Tibial artery (tissue), 4 donors: ENCODE data around the gene TEX261.
"Not testable (repeated sequence)": the region's sequence is repeated elsewhere in the genome, so short reads cannot be mapped to it uniquely, and the experiment has no call there.

Experiments used
- DNase-seq, 2 donors: peaks; one replicate each; pipeline ENCODE4 v3.0.0-alpha.2; 2019
- H3K27ac ChIP-seq, 2 donors: fragments of 200-600 bp; sonication (generic) in 1 of 2; 1 replicate in 1 of 2; 2 replicates in 1 of 2; pipeline ENCODE4 v1.5.1; 2018 to 2019; ENCODE audit warnings: mild to moderate bottlenecking in 1 of 2
- H3K27me3 ChIP-seq, 2 donors: fragments of 200-600 bp; sonication (generic) in 1 of 2; one replicate each; pipeline versions ENCODE4 v1.5.1 to v1.6.0; 2016 to 2019
- H3K36me3 ChIP-seq, 3 donors: fragments of 200-600 bp; sonication (generic) in 2 of 3; one replicate each; pipeline ENCODE4 v1.5.1; 2016 to 2019; ENCODE audit warnings: mild to moderate bottlenecking in 2 of 3
- H3K4me1 ChIP-seq, 4 donors: fragments of 200-600 bp; sonication (generic) in 2 of 4; 1 replicate in 3 of 4; 2 replicates in 1 of 4; pipeline ENCODE4 v1.5.1; 2016 to 2019
- H3K4me3 ChIP-seq, 2 donors: fragments of 200-600 bp; sonication (generic) in 1 of 2; 1 replicate in 1 of 2; 2 replicates in 1 of 2; pipeline ENCODE4 v1.5.1; 2018 to 2019; ENCODE audit warnings: mild to moderate bottlenecking in 2 of 2
- H3K9me3 ChIP-seq, 3 donors: fragments of 200-600 bp; sonication (generic) in 1 of 3; one replicate each; pipeline ENCODE4 v1.5.1; 2016 to 2019
- intact Hi-C: fragments of 100-400 bp; cut with DNase I; formaldehyde crosslinking; loops from one replicate; pipeline ENCODE4 v1.15.0; 2023; ENCODE audit warnings: low total_unique reads
- TF ChIP-seq, protein P1 (sequence below), 2 experiments: fragments of 200-600 bp in 1 of 2; fragments of 450-650 bp in 1 of 2; IDR thresholded peaks; one replicate each; pipeline ENCODE4 v1.5.1; 2017 to 2019; ENCODE audit warnings: antibody characterized with exemption in 2 of 2, mild to moderate bottlenecking in 1 of 2, moderate library complexity in 1 of 2

The TEX261 gene

DNA sequence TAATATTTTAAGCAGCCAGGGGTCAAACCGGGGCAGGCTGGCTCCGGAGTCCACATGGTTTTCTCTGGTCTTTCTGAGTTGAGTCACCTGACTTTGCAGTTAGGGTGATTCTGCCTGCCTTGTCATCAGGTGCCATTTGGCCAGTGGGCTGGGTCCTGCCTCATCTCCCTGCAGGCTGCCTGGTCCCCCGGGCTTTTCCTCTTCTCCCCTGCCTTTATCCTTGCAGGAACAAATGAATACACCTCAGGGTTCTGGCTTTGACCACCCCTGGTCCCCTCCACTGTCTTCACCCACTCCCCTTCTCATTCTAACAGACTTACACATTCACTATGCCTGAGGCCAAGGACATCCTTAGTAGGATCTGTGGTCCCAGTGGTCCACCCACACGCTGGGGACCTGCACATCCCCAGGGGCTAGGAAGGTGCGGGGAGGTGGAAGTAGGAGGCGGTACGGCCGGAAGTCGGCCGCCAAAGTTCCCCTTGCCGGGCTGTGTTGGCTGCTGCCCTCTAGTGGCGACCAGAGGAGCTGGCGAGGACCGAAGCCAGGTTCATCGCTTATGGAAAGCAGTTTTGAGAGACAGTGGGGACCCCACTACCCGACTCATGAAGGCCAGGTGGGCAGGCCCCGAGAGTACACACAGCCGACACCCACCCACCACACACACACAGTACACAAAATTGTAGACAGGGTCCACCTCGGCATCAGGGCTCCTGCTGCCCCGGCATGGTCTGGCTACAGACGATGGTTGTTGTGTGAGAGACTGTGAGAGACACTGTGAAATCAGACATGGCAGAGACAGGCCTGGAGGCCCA lies 6.3 kb upstream of the TEX261 start:
- peaks cover 0 to 10% (median 8%) of the 10 kb centered on the region in 4 donors for H3K4me1 ChIP-seq
- TF ChIP-seq, protein P1, sequence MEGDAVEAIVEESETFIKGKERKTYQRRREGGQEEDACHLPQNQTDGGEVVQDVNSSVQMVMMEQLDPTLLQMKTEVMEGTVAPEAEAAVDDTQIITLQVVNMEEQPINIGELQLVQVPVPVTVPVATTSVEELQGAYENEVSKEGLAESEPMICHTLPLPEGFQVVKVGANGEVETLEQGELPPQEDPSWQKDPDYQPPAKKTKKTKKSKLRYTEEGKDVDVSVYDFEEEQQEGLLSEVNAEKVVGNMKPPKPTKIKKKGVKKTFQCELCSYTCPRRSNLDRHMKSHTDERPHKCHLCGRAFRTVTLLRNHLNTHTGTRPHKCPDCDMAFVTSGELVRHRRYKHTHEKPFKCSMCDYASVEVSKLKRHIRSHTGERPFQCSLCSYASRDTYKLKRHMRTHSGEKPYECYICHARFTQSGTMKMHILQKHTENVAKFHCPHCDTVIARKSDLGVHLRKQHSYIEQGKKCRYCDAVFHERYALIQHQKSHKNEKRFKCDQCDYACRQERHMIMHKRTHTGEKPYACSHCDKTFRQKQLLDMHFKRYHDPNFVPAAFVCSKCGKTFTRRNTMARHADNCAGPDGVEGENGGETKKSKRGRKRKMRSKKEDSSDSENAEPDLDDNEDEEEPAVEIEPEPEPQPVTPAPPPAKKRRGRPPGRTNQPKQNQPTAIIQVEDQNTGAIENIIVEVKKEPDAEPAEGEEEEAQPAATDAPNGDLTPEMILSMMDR (IDR thresholded peaks at IDR 0.05) = peak; percentile 72 to 95
- H3K4me3 ChIP-seq = peak overlapping the region; percentile 11 to 19
- intact Hi-C loops = loop anchor here (5.0 kb wide), 1 partner anchor 39 kb away; no protein-coding TSS in a partner anchor
- H3K36me3 ChIP-seq = no peaks in the 10 kb centered on the region
- H3K27me3 ChIP-seq = peaks cover 0 to 12% of the 10 kb centered on the region in 2 donors
- no peaks in the 10 kb centered on the region for H3K9me3 ChIP-seq
- H3K27ac ChIP-seq = no peak overlapping the region
- peak; percentile 64 to 80 for DNase-seq

DNA sequence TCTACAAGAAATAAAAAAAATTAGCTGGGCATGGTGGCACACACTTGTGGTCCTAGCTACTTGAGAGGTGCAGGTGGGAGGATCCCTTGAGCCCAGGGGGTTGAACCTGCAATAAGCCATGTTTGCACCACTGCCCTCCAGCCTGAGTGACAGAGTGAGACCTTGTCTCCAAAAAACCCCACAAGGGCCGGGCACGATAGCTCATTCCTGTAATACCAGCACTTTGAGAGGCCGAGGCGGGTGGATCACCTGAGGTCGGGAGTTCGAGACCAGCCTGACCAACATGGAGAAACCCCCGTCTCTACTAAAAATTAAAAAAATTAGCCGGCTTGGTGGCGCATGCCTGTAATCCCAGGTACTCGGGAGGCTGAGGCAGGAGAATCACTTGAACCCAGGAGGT lies 5.3 kb upstream of the TEX261 start:
- intact Hi-C loops = loop anchor here (5.0 kb wide), 1 partner anchor 38 kb away; no protein-coding TSS in a partner anchor
- Histone ChIP-seq H3K27me3 (peaks cover 0 to 12% of the 10 kb centered on the region in 2 donors), H3K4me1 (peaks cover 0 to 20% (median 14%) of the 10 kb centered on the region in 4 donors)
- not testable (repeated sequence) for H3K4me3 ChIP-seq, H3K27ac ChIP-seq, H3K36me3 ChIP-seq, H3K9me3 ChIP-seq
- DNase-seq = peak in 1 of 2 donors; percentile 49

DNA sequence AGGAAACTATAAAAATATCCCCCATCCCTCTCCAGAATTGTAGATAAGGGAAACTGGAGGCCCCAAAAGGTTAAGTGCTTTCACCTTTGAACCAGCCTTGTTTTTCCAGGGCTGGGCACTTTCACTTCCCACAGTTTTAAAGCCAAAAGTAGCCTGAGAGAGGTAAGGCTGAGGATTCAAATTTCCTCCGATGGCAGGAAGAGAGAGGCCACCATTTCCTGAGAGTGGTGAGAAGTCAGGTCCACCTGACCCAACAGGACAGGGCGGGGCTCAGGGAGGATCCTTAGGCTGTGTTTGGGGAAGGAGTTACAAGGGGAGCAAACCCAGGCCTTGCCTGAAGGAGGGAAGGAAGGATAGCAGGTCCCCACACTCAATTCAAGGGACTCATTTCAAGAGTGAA lies 4.7 kb upstream of the TEX261 start:
- intact Hi-C loops = no loop called here
- no peak overlapping the region for H3K4me3 ChIP-seq
- H3K27ac ChIP-seq = no peak overlapping the region
- no peaks in the 10 kb centered on the region for H3K9me3 ChIP-seq
- peaks cover 0 to 8% of the 10 kb centered on the region in 2 donors for H3K27me3 ChIP-seq
- peak in 1 of 2 donors; percentile 15 for DNase-seq
- TF ChIP-seq, protein P1 (IDR thresholded peaks at IDR 0.05) = no peak
- H3K36me3 ChIP-seq = no peaks in the 10 kb centered on the region
- H3K4me1 ChIP-seq = peaks cover 0 to 20% (median 14%) of the 10 kb centered on the region in 4 donors

DNA sequence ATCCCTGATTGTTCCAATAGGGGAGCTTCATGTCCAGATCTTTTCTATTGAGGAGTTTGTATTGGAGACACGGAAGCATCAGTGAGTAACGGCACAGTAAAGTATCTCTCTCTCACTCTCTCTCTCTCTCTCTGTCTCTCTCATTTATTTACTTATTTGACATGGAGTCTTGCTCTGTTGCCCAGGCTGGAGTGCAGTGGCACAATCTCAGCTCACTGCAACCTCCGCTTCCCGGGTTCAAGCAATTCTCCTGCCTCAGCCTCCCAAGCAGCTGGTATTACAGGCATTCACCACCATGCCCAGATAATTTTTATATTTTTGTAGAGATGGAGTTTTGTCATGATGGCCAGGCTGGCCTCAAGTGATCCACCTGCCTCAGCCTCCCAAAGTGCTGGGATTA lies 4.2 kb upstream of the TEX261 start:
- H3K9me3 ChIP-seq, intact Hi-C loops, DNase-seq: not testable (repeated sequence)

DNA sequence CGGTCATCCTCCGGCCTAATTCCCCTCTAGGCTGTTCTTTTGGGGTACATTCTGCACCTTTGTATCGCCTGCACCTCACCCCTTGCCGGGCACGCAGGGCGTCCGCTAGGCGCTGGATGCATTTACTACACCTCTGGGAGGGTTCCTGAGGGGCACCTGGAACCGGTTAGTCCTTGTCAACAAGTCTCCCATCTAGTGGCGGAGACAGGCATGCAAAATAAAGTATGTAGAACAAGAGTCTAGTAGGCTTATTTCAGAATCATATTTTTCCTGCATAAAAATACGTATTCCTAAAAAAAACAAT lies 705 bp upstream of the TEX261 start:
- TF ChIP-seq, protein P1 (IDR thresholded peaks at IDR 0.05) = peak in 1 of 2 experiments; percentile 20
- intact Hi-C loops = no loop called here
- no peaks in the 10 kb centered on the region for H3K9me3 ChIP-seq
- DNase-seq = peak in 1 of 2 donors; percentile 63
- peaks cover 0 to 42% (median 26%) of the 10 kb centered on the region in 4 donors for H3K4me1 ChIP-seq
- H3K36me3 ChIP-seq = peaks cover 0 to 19% (median 15%) of the 10 kb centered on the region in 3 donors
- H3K4me3 ChIP-seq = peak overlapping the region; percentile 96 to 98
- no peaks in the 10 kb centered on the region for H3K27me3 ChIP-seq
- H3K27ac ChIP-seq = peak overlapping the region; percentile 72 to 93

More for the DNA sequence above, 4.2 kb upstream of the TEX261 start:
- H3K36me3 ChIP-seq, H3K27me3 ChIP-seq, H3K4me3 ChIP-seq, H3K27ac ChIP-seq: not testable (repeated sequence)
- peaks cover 0 to 22% (median 17%) of the 10 kb centered on the region in 4 donors for H3K4me1 ChIP-seq

DNA sequence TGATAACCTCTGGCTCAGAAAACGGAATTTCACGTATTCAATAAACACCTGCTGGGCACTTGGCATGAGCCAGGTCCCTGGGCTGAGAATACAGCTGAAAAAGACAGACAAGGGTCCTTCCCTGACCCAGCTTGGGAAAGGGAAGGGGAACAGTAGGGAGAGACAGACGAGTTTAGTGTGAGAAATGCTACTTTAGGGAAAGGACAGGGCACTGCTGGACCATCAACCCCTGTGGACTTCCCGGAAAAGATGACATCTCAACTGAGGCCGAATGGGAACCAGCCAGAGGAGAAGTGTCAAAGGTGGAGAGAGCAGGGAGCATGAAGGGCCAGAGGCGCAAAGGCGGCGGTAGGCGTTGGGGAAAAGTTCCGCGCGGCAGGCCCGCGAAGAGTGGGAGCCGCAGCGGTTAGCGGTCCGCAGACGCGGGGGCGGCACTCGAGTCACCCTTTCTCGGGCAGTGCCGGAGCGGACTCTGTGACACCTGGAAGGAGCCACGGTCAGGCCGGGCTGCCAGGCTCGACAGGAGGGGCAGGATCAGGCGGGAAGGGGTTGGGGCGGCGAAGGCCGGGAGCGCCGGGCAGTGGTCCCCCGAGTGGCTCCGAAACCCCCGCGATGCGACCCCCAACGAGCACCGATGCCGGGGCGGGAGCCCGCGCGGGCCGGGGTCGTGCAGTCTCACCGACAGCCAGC lies 519 bp downstream of the TEX261 start:
- no peaks in the 10 kb centered on the region for H3K9me3 ChIP-seq
- peak overlapping the region; percentile 96 to 98 for H3K4me3 ChIP-seq
- H3K27ac ChIP-seq = peak overlapping the region; percentile 92 to 93
- no peak for DNase-seq
- TF ChIP-seq, protein P1 (IDR thresholded peaks at IDR 0.05) = no peak
- H3K27me3 ChIP-seq = no peaks in the 10 kb centered on the region
- peaks cover 5 to 31% (median 27%) of the 10 kb centered on the region in 3 donors for H3K36me3 ChIP-seq
- H3K4me1 ChIP-seq = peaks cover 0 to 42% (median 26%) of the 10 kb centered on the region in 4 donors
- intact Hi-C loops = no loop called here
